Endometrial microvascular endothelial cells (primary cell): ENCODE data around the gene GAP43. TPM values are rescaled to one million over a fixed set of nuclear protein-coding genes. Genes with fewer than 3 reads are reported as not detected.

Source experiments
- in situ Hi-C: cut with HindIII; loops from 2 replicates; pipeline ENCODE4 v1.10.0; 2017; ENCODE audit warnings: low sequenced_read_pairs, low pct_unique_long_range_greater_than_20kb; ENCODE audit errors: inconsistent ontology term
- total RNA-seq: library from RNA; depleted of rRNA; stranded (reverse); fragments of >200 nt; gene quantifications from one replicate; pipeline ENCODE4 v1.2.3, GENCODE V29; 2015; ENCODE audit errors: inconsistent ontology term

GAP43 gene
- total RNA-seq, 1 donor from 2014 or later: not detected

GRCh38 chr3:115658337-115659181, 35.2 kb downstream of the GAP43 start:
- in situ Hi-C loops: no loop called here

- in situ Hi-C loops: no loop called here
These were observed 36.2 kb downstream of the GAP43 start for GRCh38 chr3:115659253-115660220.

- in situ Hi-C loops: no loop called here
These were observed 37.5 kb downstream of the GAP43 start for GRCh38 chr3:115660646-115661337.

- in situ Hi-C loops: no loop called here
These were observed 39.0 kb downstream of the GAP43 start for GRCh38 chr3:115662356-115662755.

- in situ Hi-C loops: no loop called here
These were observed 40.1 kb downstream of the GAP43 start for GRCh38 chr3:115663414-115663813.

GRCh38 chr3:115666081-115666480, 42.8 kb downstream of the GAP43 start:
- in situ Hi-C loops: no loop called here

GRCh38 chr3:115666920-115667737, 43.8 kb downstream of the GAP43 start:
- in situ Hi-C loops: no loop called here

GRCh38 chr3:115667738-115668065, 44.4 kb downstream of the GAP43 start:
- in situ Hi-C loops: no loop called here

- in situ Hi-C loops: no loop called here
These were observed 47.6 kb downstream of the GAP43 start for GRCh38 chr3:115670911-115671310.

GRCh38 chr3:115671761-115672455, 48.6 kb downstream of the GAP43 start:
- in situ Hi-C loops: no loop called here

- in situ Hi-C loops: no loop called here
These were observed 50.6 kb downstream of the GAP43 start for GRCh38 chr3:115673881-115674280.

GRCh38 chr3:115676336-115676735, 53.0 kb downstream of the GAP43 start:
- in situ Hi-C loops: no loop called here

GRCh38 chr3:115680803-115681345, 57.6 kb downstream of the GAP43 start:
- in situ Hi-C loops: no loop called here

- in situ Hi-C loops: no loop called here
These were observed 58.4 kb downstream of the GAP43 start for GRCh38 chr3:115681736-115682135.

GRCh38 chr3:115683305-115683704, 60.0 kb downstream of the GAP43 start:
- in situ Hi-C loops: no loop called here

GRCh38 chr3:115683773-115684172, 60.5 kb downstream of the GAP43 start:
- in situ Hi-C loops: no loop called here

GRCh38 chr3:115685097-115685496, 61.8 kb downstream of the GAP43 start:
- in situ Hi-C loops: no loop called here

GRCh38 chr3:115687721-115688120, 64.4 kb downstream of the GAP43 start:
- in situ Hi-C loops: no loop called here
